Right atrium auricular region (tissue), 2 donors: Measurements from ENCODE around the gene DRC3. TPM values are rescaled to one million over a fixed set of nuclear protein-coding genes. Genes with fewer than 3 reads are reported as not detected.

Experiments
- DNase-seq: peaks from one replicate; pipeline ENCODE4 v3.0.0-alpha.2; 2019; ENCODE audit warnings: low spot score
- H3K27ac ChIP-seq, 2 donors: fragments of 200-600 bp; sonication (generic); 1 replicate in 1 of 2; 2 replicates in 1 of 2; pipeline ENCODE4 v1.5.1; 2016 to 2019
- H3K27me3 ChIP-seq, 2 donors: fragments of 200-600 bp; sonication (generic); one replicate each; pipeline versions ENCODE4 v1.5.1 to v1.6.0; 2017 to 2019
- H3K36me3 ChIP-seq: fragments of 200-600 bp; sonication (generic); one replicate; pipeline ENCODE4 v1.5.1; 2016
- H3K4me1 ChIP-seq, 2 donors: fragments of 200-600 bp; sonication (generic); one replicate each; pipeline versions ENCODE4 v1.5.1 to v1.6.0; 2017 to 2019
- H3K4me3 ChIP-seq, 2 donors: fragments of 200-600 bp; sonication (generic); 1 replicate in 1 of 2; 2 replicates in 1 of 2; pipeline ENCODE4 v1.5.1; 2017 to 2019; ENCODE audit warnings: mild to moderate bottlenecking in 1 of 2, moderate library complexity in 1 of 2
- H3K9me3 ChIP-seq, 2 donors: fragments of 200-600 bp; sonication (generic); one replicate each; pipeline ENCODE4 v1.5.1; 2019
- total RNA-seq, 2 donors: library from RNA; depleted of rRNA; stranded (reverse); fragments of >200 nt; gene quantifications; one replicate each; pipeline ENCODE4 v1.1.0, GENCODE V29; 2016
- TF ChIP-seq, protein P1 (sequence below), 2 donors: fragments of 200-600 bp; sonication (generic); IDR thresholded peaks; one replicate each; pipeline ENCODE4 v1.5.1; 2019; ENCODE audit warnings: antibody characterized with exemption in 2 of 2

The DRC3 gene
- total RNA-seq, 2 donors from 2014 or later: 0.94 to 1.7 TPM

GRCh38 chr17:17963694-17964436 lies 8.8 kb upstream of the DRC3 start:
- Histone ChIP-seq H3K4me3 (no peak overlapping the region), H3K9me3 (no peaks in the 10 kb centered on the region), H3K4me1 (peaks cover 0 to 61% of the 10 kb centered on the region in 2 donors), H3K36me3 (no peaks in the 10 kb centered on the region), H3K27ac (no peak overlapping the region), H3K27me3 (no peaks in the 10 kb centered on the region)
- DNase-seq: no peak
- TF ChIP-seq, protein P1, sequence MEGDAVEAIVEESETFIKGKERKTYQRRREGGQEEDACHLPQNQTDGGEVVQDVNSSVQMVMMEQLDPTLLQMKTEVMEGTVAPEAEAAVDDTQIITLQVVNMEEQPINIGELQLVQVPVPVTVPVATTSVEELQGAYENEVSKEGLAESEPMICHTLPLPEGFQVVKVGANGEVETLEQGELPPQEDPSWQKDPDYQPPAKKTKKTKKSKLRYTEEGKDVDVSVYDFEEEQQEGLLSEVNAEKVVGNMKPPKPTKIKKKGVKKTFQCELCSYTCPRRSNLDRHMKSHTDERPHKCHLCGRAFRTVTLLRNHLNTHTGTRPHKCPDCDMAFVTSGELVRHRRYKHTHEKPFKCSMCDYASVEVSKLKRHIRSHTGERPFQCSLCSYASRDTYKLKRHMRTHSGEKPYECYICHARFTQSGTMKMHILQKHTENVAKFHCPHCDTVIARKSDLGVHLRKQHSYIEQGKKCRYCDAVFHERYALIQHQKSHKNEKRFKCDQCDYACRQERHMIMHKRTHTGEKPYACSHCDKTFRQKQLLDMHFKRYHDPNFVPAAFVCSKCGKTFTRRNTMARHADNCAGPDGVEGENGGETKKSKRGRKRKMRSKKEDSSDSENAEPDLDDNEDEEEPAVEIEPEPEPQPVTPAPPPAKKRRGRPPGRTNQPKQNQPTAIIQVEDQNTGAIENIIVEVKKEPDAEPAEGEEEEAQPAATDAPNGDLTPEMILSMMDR (IDR thresholded peaks at IDR 0.05): no peak

- H3K36me3 ChIP-seq: no peaks in the 10 kb centered on the region
- no peak overlapping the region for H3K4me3 ChIP-seq
- no peaks in the 10 kb centered on the region for H3K27me3 ChIP-seq
- no peaks in the 10 kb centered on the region for H3K9me3 ChIP-seq
- no peak for DNase-seq
- peaks cover 0 to 61% of the 10 kb centered on the region in 2 donors for H3K4me1 ChIP-seq
- no peak overlapping the region for H3K27ac ChIP-seq
- TF ChIP-seq, protein P1 (IDR thresholded peaks at IDR 0.05): no peak
Observed at GRCh38 chr17:17964710-17965109, 8.0 kb upstream of the DRC3 start.

DNA sequence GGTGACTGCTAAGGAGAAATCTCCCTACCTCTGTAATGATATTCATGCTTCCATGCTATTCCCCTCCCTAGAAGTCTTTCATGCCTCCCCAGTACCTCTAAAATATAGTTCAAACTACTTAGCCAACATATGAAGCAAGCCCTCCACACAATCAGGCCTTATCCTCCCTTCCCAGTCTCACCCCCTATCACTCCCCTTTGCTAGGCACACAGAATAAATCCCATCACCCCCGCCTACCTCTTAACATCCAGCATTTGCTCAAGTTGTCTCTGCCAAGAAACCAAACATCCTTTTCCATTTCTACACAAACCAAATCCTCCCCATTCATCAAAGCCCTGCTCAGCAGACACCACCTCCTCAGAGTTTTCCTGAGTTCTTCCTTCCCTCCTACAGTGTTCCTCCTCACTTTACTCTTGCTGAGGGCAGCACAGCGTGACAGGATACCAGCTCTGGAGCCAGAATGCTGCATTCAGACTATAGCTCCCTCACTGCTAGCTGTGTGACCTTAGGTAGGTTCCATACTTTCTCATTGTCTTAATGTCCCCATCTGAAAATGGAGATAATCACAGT lies 7.4 kb upstream of the DRC3 start:
- H3K36me3 ChIP-seq: no peaks in the 10 kb centered on the region
- TF ChIP-seq, protein P1 (IDR thresholded peaks at IDR 0.05): no peak
- H3K4me1 ChIP-seq: peaks cover 0 to 61% of the 10 kb centered on the region in 2 donors
- no peak overlapping the region for H3K4me3 ChIP-seq
- no peaks in the 10 kb centered on the region for H3K27me3 ChIP-seq
- no peaks in the 10 kb centered on the region for H3K9me3 ChIP-seq
- H3K27ac ChIP-seq: no peak overlapping the region
- no peak for DNase-seq

- DNase-seq: no peak
- Histone ChIP-seq H3K27me3 (no peaks in the 10 kb centered on the region), H3K36me3 (no peaks in the 10 kb centered on the region), H3K9me3 (no peaks in the 10 kb centered on the region), H3K27ac (no peak overlapping the region), H3K4me1 (peaks cover 0 to 67% of the 10 kb centered on the region in 2 donors), H3K4me3 (no peak overlapping the region)
- TF ChIP-seq, protein P1 (IDR thresholded peaks at IDR 0.05): no peak
Observed at GRCh38 chr17:17966399-17966798, 6.3 kb upstream of the DRC3 start.

DNA sequence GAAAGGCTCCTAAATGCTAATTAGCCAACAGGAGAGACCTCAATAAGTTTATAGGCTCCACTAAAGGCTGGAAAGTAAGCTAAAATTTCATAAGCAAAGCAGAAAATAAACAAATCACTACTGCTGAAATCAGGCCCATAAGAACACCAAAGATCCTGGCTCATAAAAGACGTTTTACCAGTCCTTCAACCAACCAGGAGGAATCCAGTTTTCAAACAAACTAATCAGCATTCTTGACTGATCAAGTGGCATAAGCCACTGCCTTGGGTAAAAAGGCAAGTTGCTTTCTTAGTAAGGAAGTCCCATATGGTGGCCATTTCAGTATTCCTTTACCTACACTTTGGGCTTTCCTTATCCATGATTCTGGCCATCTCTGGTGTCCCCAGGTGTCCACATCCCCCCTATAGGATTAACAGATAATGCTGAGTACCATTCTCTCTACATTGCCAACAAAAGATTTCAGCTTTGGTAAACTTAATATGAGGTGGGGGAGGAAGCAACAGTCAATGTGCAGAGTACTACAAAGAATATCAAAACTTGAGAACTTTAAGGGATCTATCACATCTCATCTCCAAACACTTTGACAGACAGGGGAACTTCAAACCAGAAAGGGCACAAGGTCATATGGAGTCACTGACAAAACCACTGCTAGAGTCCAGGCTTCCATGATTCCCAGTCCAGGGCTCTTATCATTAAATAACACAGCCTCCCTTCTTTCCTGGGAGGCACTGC lies 1.8 kb upstream of the DRC3 start:
- Histone ChIP-seq H3K4me3 (peak overlapping the region; percentile 90 to 93), H3K9me3 (no peaks in the 10 kb centered on the region), H3K27me3 (no peaks in the 10 kb centered on the region), H3K4me1 (peaks cover 0 to 56% of the 10 kb centered on the region in 2 donors), H3K27ac (peak overlapping the region; percentile 89 to 93), H3K36me3 (no peaks in the 10 kb centered on the region)
- TF ChIP-seq, protein P1 (IDR thresholded peaks at IDR 0.05): peak in 1 of 2 donors; percentile 9
- DNase-seq: no peak
